B cell (primary cell): ENCODE measurements around the gene APBA2. TPM values are rescaled to one million over a fixed set of nuclear protein-coding genes. Genes with fewer than 3 reads are reported as not detected.

Source experiments
- ATAC-seq: fragments of 200-7000 bp; cut with Tn5 transposase; one replicate; pipeline ENCODE4 v1.10.0; 2021; ENCODE audit warnings: low read depth, mild to moderate bottlenecking, moderate number of reproducible peaks, moderate library complexity
- CTCF ChIA-PET: fragments of 350-600 bp; sonication (Branson Sonifier 250); formaldehyde crosslinking; loops from one replicate; lab custom pipeline; 2021; ENCODE audit warnings: antibody characterized with exemption, inconsistent platforms; lab: Charles Lee
- POLR2A ChIA-PET: fragments of 350-600 bp; sonication (Branson Sonifier 250); formaldehyde crosslinking; loops from one replicate; lab custom pipeline; 2021; ENCODE audit warnings: antibody characterized with exemption; lab: Charles Lee
- DNase-seq: peaks from one replicate; pipeline ENCODE4 v3.0.0; 2013
- H2AFZ ChIP-seq: 2 replicates; pipeline ENCODE4 v1.6.1; 2012; ENCODE audit warnings: mild to moderate bottlenecking, low read depth, low read length; ENCODE audit not compliant: insufficient read depth, poor library complexity, severe bottlenecking
- H3K27ac ChIP-seq, 2 donors: 1 replicate in 1 of 2; 2 replicates in 1 of 2; pipeline ENCODE4 v1.5.1; 2012 to 2013; ENCODE audit warnings: low read length in 2 of 2, mild to moderate bottlenecking in 2 of 2, moderate library complexity in 1 of 2
- H3K27me3 ChIP-seq, 4 experiments: fragments of 200-600 bp in 1 of 4; sonication (generic) in 1 of 4; replicated peaks in 1 of 4; 1 replicate in 2 of 4; 2 replicates in 2 of 4; pipeline versions ENCODE4 v1.6.1 to v1.7.0; 2013 to 2016; ENCODE audit warnings: low read length in 3 of 4, mild to moderate bottlenecking in 2 of 4, mixed read lengths in 1 of 4, moderate library complexity in 1 of 4; ENCODE audit not compliant: insufficient read depth in 4 of 4, control insufficient read depth in 3 of 4; ENCODE audit errors: control extremely low read depth in 1 of 4
- H3K36me3 ChIP-seq, 2 experiments: replicated peaks in 1 of 2; 1 replicate in 1 of 2; 2 replicates in 1 of 2; pipeline versions ENCODE4 v1.6.1 to v1.7.1; 2013; ENCODE audit warnings: low read length in 1 of 2; ENCODE audit not compliant: insufficient read depth in 2 of 2, control insufficient read depth in 1 of 2; ENCODE audit errors: control extremely low read depth in 1 of 2, extremely low read depth in 1 of 2
- H3K4me1 ChIP-seq, 2 donors: fragments of 200-600 bp in 1 of 2; sonication (generic) in 1 of 2; 1 replicate in 1 of 2; 2 replicates in 1 of 2; pipeline versions ENCODE4 v1.5.1 to v1.6.1; 2013 to 2017; ENCODE audit warnings: low read length in 2 of 2; ENCODE audit not compliant: control insufficient read depth in 2 of 2, insufficient read depth in 2 of 2
- H3K4me2 ChIP-seq: replicated peaks from 2 replicates; pipeline ENCODE3; 2012; ENCODE audit warnings: mild to moderate bottlenecking, low read depth, low read length; ENCODE audit not compliant: poor library complexity, severe bottlenecking
- H3K4me3 ChIP-seq, 5 experiments: fragments of 200-600 bp in 1 of 5; sonication (generic) in 1 of 5; 1 replicate in 3 of 5; 2 replicates in 2 of 5; pipeline versions ENCODE4 v1.5.1 to v1.7.0; 2011 to 2016; ENCODE audit warnings: low read length in 4 of 5, mild to moderate bottlenecking in 4 of 5, low read depth in 2 of 5, control low read depth in 1 of 5, moderate library complexity in 1 of 5; ENCODE audit not compliant: insufficient read depth in 1 of 5; ENCODE audit errors: control extremely low read depth in 1 of 5, extremely low read depth in 1 of 5
- H3K79me2 ChIP-seq: fragments of 200-600 bp; sonication (generic); one replicate; pipeline ENCODE4 v1.6.0; 2016; ENCODE audit warnings: low read length; ENCODE audit not compliant: control insufficient read depth, insufficient read depth
- H3K9ac ChIP-seq: fragments of 200-600 bp; sonication (generic); 2 replicates; pipeline ENCODE4 v1.6.1; 2017; ENCODE audit warnings: mild to moderate bottlenecking, low read length, moderate library complexity
- H3K9me3 ChIP-seq, 3 donors: one replicate each; pipeline versions ENCODE4 v1.6.1 to v1.7.1; 2013; ENCODE audit warnings: low read length in 2 of 3; ENCODE audit not compliant: control insufficient read depth in 2 of 3, insufficient read depth in 1 of 3; ENCODE audit errors: control extremely low read depth in 1 of 3
- H4K20me1 ChIP-seq: 2 replicates; pipeline ENCODE4 v1.6.0; 2012; ENCODE audit warnings: mild to moderate bottlenecking, low read length; ENCODE audit not compliant: insufficient read depth, control insufficient read depth, poor library complexity, severe bottlenecking
- H3K27ac Mint-ChIP-seq: one replicate; pipeline ENCODE4 v1.8.0; 2021; ENCODE audit warnings: mixed read lengths
- H3K27me3 Mint-ChIP-seq: one replicate; pipeline ENCODE4 v1.8.0; 2021; ENCODE audit warnings: mixed read lengths
- H3K4me1 Mint-ChIP-seq: one replicate; pipeline ENCODE4 v1.8.0; 2021; ENCODE audit warnings: mixed read lengths
- H3K4me3 Mint-ChIP-seq: one replicate; pipeline ENCODE4 v1.8.0; 2021; ENCODE audit warnings: mixed read lengths
- H3K9me3 Mint-ChIP-seq: one replicate; pipeline ENCODE4 v1.8.0; 2022; ENCODE audit warnings: mixed read lengths; ENCODE audit not compliant: insufficient read depth
- CTCF ChIP-seq: fragments of 200-600 bp; IDR thresholded peaks from one replicate; pipeline ENCODE4 v1.8.0; 2022; ENCODE audit warnings: antibody characterized with exemption, mild to moderate bottlenecking
- EZH2 ChIP-seq: IDR thresholded peaks from 2 replicates; pipeline ENCODE4 v1.6.1; 2012; ENCODE audit warnings: borderline replicate concordance, low read depth, mild to moderate bottlenecking, moderate library complexity, low read length; ENCODE audit not compliant: insufficient read depth, poor library complexity, severe bottlenecking
- WGBS: methylation state at CpG from one replicate; pipeline ENCODE4 v1.1.5; 2013; ENCODE audit warnings: missing lambda C conversion rate; ENCODE audit not compliant: insufficient coverage; 5-methylcytosine and 5-hydroxymethylcytosine counted together
- intact Hi-C: fragments of 100-400 bp; cut with micrococcal nuclease; formaldehyde crosslinking; loops from one replicate; pipeline ENCODE4 v1.10.0; 2022
- polyA plus RNA-seq: library from polyadenylated mRNA; depleted of rRNA; stranded (reverse); fragments of >200 nt; gene quantifications from 2 replicates; pipeline ENCODE4 v1.2.3, GENCODE V29; 2012
- total RNA-seq, 2 donors: library from RNA; stranded (reverse); fragments of 120-200 nt in 1 of 2; gene quantifications; 1 replicate in 1 of 2; 2 replicates in 1 of 2; pipeline versions ENCODE4 v1.2.3 to v1.2.4, GENCODE V29; 2013 to 2022

The APBA2 gene
- total and polyA plus RNA-seq, 2 donors (not counting 1 experiment from before 2014, with no cell fraction given), result 0.19 TPM; not detected in 1

DNA sequence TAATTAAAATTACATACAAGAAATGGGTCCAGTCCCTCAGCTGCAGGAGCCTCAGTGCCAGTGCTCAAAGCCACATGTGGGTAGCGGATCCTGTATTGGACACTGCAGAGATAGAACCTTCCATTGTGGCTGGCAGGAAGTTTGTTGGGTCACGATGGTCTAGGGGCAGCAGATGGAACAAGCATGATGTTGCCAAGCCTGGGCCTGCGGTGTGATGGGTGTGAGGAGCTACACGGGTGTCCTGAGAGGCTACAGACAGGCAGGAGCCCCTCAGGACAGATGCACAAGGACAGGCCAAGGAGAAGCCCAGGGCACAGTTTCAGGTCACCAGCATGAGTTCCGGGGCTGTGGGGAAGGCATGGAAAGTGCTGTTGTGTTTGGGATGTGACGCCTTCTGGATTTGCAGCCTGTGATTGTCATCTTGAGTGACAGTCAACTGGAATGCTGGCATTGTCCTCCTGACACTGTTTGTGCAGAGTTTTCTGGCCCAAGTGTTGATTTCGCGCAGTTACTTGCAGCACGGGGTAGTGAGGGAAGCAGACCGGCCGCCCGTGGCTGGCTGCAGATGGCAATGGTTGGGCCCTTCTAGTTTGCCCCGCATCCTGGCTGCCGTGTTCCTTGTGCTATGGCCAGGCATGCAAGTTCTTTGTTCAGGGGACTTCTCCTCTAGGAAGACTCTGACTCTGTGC, 206.7 kb downstream of the APBA2 start:
- Histone ChIP-seq H3K4me2 (no peak overlapping the region), H3K4me1 (no peaks in the 10 kb centered on the region), H3K36me3 (no peaks in the 10 kb centered on the region), H3K79me2 (no peaks in the 10 kb centered on the region), H3K9me3 (peaks cover 0 to 12% (median 0%) of the 10 kb centered on the region in 3 donors), H4K20me1 (no peaks in the 10 kb centered on the region), H3K9ac (no peak overlapping the region), H3K27me3 (no peaks in the 10 kb centered on the region), H3K4me3 (no peak overlapping the region), H2AFZ (no peak overlapping the region), H3K27ac (no peak overlapping the region)
- intact Hi-C loops, result no loop called here
- ATAC-seq (no peak), DNase-seq (no peak)
- Mint-ChIP-seq H3K4me3 (no peak overlapping the region), H3K27me3 (peaks cover 3% of the 10 kb centered on the region), H3K4me1 (no peaks in the 10 kb centered on the region), H3K27ac (no peak overlapping the region), H3K9me3 (no peaks in the 10 kb centered on the region)
- no peak for TF ChIP-seq CTCF
- TF ChIP-seq EZH2, result no peak
- ChIA-PET CTCF (interaction anchor here (1.0 kb wide), 1 partner anchor 10 kb away, joined by 4 read pairs; no protein-coding TSS in a partner anchor), POLR2A (no interaction called here)
- WGBS, result 96% methylated on average over 14 of the region's 14 CpGs

- Mint-ChIP-seq H3K27ac (no peak overlapping the region), H3K9me3 (no peaks in the 10 kb centered on the region), H3K4me3 (no peak overlapping the region), H3K27me3 (no peaks in the 10 kb centered on the region), H3K4me1 (no peaks in the 10 kb centered on the region)
- DNase-seq, result no peak
- Histone ChIP-seq H3K27ac (no peak overlapping the region), H3K27me3 (no peaks in the 10 kb centered on the region), H3K36me3 (no peaks in the 10 kb centered on the region), H3K79me2 (no peaks in the 10 kb centered on the region), H3K9me3 (peaks cover 0 to 12% (median 0%) of the 10 kb centered on the region in 3 donors), H3K4me2 (no peak overlapping the region), H3K9ac (no peak overlapping the region), H4K20me1 (no peaks in the 10 kb centered on the region), H2AFZ (no peak overlapping the region), H3K4me1 (no peaks in the 10 kb centered on the region), H3K4me3 (no peak overlapping the region)
- ATAC-seq, result no peak
- POLR2A ChIA-PET, result no interaction called here
- intact Hi-C loops, result no loop called here
- CTCF ChIA-PET, result interaction anchor here (0.8 to 1.0 kb wide), 2 partner anchors 9 kb away, joined by 3 to 4 read pairs; no protein-coding TSS in a partner anchor
- 98% methylated on average over 16 of the region's 17 CpGs for WGBS
- TF ChIP-seq EZH2, result no peak
- no peak for TF ChIP-seq CTCF
These were observed 207.3 kb downstream of the APBA2 start for GRCh38 chr15:29093065-29093435.
